GM18526 (cell line): ENCODE data around the gene SPINK4.

ENCODE experiments used
- POLR2A ChIP-seq: IDR thresholded peaks from 3 replicates; pipeline ENCODE4 v1.6.1; 2011; ENCODE audit not compliant: insufficient read length; ENCODE audit errors: extremely low read depth

Gene SPINK4

DNA sequence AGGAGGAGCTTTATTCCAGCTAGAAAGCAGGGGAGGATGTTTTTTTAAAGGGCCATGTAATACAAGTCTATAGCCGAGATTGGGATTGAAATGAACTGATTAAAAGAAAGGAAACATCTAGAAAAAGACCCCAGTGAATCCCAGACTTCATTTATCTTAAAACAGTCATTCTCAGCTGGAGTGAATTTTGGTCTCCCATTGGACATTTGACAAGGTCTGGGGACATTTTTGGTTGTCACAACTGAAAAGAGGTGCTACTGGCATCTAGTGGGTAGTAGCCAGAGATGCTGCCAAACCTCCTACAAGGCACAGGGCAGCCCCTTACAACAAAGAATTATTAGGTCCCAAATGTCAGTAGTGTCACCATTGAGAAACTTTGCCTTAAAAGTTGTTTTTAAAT is 16.3 kb upstream of the SPINK4 start:
- no peak for TF ChIP-seq POLR2A

DNA sequence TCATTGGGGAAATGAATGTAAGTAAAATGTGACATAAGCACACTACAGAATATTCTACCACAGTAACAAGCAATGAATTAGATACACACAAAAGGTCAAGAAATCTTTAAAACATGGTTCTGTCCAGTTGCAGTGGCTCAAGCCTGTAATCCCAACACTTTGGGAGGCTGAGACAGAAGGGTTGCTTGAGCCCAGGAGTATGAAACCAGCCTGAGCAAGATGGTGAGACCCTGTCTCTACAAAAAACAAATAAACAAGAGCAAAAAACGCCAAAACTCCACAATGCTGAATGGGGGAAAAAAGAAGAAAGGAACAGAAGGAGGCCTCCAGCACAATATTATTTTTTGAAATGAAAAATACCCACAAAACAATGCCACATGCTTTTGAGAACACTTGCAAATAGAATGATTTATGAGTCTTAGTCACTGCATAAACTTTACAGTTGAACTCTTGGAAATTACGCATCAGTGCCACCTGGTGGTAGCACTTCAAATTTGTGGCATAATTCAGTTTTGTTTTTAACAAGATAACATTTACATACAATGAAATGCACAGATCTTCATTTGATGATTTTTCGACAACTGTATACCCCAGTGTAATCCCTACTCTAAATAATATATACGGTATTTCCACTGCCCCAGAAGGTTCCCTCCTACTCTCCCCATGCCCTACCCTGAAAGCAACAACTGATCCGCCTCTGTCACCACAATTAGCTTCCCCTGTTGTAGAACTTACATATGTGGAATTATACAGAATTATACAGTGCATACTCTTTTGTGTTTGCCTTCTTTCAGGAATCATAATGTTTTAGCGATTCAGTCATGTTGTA is 14.4 kb upstream of the SPINK4 start:
- TF ChIP-seq POLR2A = no peak

DNA sequence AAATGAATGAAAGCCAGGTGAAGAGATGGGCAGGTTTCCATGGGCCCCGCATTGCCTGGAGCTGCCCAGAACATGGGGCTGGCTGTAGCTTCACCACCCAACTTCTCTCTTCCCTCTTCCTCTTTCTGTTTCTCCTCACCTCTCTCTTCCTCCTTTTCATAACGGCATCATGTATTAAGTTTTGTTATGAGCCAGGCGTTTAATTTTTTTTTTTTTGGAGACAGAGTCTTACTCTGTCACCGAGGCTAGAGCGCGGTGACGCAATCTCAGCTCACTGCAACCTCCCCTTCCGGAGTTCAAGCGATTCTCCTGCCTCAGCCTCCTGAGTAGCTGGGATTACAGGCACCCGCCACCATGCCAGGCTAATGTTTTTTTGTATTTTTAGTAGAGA is 13.0 kb upstream of the SPINK4 start:
- no peak for TF ChIP-seq POLR2A

DNA sequence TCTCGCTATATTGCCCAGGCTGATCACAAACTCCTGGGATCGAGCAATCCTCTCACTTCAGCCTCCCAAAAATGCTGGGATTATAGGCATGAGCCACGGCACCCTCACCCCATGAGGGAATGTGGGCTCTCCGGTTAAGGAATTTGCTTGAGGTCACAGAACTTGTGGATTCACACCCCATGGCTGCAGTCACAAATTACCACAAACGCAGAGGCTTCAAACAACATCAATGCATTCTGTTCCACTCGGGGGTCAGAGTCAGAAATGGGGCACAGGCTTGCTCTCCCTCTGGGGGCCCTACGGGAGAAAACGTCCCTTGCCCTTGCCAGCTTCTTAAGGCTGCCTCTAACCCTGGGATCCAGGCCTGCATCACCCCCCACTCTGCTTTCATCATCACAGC is 12.2 kb upstream of the SPINK4 start:
- no peak for TF ChIP-seq POLR2A

DNA sequence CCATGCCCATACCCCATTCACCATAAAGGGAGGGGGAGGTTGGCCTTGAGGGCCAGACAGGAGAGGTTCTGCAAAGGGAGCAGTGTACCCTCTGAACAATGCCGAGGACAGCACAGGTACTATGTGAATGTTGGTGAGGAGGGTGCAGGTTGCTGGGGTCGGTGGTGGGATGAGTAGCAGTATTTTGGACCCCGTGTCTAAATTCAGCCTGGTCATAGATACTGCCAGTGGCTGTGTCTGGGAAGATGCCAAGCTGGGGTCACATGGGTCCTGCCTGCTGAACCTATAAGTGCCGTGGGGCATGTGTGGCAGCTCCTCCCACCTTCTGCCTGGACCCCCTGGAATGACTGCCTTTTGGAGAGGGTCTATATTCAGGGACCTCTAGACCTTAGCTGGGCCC is 11.4 kb upstream of the SPINK4 start:
- TF ChIP-seq POLR2A = no peak

DNA sequence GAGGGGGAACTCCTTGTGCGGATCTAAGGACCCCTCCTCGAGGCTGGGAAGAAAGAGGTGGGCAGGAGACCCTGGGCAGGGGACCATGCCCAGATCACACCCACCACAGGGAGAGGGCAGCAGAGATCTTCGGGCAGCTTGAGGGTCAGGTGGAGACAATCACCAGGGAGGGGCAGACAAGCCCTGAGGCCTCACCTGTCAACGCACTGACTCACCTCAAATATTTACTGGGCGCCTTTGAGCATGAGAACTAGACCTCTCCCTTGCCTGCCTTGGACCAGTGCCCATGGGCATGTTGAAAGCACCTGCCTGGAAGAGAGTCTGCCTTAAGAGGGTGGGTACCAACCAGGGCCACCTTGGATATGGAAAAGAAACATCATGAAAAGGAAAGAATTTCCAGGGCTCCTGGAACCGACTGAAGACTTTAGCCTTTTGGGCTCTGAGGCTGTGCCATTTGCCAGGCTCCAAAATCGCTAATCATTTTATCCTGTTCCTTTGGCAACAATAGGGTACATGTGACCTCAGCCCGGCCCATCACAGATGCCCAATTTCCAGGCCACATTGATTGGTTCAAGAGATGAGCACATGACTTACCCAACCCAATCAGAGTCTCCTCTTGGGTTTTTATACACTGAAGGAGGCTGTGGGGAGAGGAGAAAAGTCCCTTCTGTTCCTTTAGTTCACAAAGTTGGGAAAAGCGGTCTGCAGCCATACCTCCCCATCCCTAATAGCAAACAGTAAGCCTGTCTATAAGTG is 10.4 kb upstream of the SPINK4 start:
- no peak for TF ChIP-seq POLR2A

DNA sequence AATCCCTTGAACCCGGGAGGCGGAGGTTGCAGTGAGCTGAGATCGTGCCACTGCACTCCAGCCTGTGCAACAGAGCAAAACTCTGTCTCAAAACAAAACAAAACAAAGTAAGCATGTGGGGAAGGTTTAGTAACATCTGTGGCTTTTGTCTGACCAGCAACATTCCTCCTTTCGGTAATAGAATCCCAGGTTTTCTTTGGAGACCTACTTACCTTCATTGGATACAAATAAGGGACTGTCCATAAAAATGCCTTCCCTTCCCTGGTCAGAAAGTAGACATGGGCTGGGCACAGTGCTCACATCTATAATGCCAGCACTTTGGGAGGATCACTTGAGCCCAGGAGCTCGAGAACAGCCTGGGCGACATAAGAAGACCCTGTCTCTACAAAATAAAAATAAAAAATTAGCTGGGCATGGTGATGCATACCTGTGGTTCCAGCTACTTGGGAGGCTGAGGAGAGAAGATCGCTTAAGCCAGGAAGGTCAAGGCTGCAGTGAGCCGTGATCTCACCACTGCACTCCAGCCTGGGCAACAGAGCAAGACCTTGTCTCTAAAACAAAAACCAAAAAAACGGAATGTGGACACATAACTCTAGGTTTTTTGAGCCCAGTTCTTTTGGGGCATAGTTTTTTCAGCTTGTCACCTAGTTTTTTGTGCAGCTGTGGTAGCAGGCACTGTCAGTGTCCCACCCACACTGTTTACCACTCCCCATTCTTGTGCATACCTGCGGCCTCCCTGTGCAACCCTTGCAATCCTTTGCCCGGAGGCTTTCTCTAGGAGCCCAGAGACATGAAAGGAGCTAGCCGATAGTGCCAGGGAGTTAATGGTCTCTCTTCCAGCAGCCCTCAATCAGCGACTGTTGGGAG is 9.0 kb upstream of the SPINK4 start:
- TF ChIP-seq POLR2A = no peak

DNA sequence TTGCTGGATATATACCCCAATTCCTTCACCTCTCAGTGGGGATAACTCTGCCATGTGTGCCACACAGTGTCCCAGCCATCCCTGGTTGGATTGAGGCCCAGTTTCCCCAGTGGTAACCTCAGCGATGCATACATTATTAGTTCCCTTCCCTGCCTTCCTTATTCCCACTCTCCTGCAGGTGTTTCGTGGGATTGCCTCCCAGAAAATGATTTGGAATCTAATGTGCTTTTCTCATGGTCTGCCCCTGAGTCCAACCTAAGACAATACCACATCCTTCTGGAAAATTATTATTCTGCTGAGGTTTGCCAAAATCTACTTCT is 8.4 kb upstream of the SPINK4 start:
- no peak for TF ChIP-seq POLR2A

DNA sequence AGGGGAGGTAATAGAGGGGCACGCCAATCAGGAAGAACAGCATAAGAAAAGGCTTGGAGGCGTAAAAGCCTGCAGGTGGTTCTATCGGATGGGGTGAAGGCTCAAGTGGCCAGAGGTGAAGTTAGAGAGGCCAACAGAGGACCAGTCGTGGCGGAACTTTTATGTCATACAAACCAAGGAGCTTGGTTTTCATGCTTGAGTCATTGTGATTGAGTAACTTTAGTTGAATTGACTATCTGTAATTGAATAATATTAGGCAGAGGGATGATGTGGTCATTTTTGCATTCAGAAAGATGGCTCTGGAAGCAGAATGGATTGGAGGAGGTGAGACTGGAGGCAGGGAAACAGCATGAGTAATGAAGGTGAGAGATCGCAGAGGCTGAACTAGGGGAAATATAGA is 7.2 kb upstream of the SPINK4 start:
- TF ChIP-seq POLR2A = no peak

DNA sequence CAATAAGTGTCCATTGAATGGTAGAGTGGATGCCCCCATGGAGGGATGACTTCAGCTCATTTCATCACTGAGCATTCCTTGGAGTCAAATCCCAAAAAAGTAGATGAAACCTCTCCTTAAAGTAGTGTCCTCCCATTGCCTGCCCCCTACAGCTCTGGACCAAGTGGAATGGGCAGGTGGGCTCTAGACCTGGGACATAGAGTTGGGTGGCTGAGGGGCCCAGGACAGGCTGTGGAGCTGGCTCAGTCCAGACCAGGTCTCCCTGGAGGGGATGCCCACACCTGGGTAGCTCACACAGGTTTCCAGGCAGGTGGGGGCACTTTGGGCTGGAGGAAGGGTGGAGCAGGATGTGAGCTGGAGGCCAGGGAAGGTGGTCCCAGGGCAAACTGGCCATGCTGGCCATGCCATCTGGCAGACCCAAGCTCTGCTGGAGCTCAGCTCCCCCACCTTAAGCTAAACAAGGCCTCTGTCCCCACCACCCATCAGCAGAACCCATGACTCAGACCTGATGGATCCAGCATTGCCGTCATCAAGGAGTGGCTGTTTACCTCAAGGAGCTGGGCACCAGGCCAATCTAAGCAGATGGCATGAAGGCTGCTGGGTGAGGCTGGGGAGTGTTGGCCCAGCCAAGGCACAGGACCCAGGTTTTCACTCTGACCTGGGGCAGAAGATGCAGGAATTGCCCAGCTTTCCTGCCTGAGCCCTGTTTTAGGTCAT is 6.2 kb upstream of the SPINK4 start:
- no peak for TF ChIP-seq POLR2A

DNA sequence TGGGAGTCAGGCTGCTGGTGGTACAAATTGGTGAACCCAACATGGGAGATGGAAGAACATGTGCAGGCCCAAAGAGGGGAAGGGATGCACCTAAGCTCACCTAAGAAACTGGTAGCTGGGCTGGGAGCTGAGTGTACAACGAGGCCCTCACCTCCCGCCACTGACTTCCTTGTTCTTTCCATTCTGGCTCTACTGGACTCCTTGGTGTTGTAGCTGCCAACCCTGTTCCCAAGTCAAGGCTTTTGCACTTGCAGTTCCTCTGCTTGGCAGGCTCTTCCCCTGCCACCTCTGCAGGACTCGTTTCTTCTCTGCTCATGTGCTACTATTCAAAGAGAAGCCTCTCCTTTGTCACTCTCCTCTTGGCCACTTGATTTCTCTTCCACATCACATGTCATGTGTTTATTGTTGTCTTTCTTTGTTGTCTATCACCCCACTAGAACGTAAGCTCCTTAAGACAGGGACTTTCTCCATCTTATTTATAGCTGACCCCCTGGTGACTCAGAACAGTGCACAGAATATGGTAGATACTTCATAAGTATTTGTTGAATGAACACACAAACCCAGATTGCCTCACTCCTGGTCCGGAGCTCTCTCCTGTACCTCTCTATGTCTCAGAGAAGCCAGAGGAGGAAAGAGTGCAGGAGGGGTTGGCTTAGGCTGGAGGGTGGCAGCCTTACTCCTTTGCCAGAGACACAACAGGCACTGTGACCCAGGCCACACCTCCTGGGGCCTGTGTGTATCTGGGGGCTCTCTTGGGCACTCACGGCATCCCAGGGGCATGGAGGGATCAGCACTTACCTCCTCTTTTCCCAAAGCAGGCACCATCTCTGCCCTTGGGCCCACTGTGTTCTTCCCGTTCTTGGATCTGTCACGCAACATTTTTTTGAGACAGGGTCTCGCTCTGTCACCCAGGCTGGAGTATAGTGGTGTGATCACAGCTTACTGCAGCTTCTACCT is 5.2 kb upstream of the SPINK4 start:
- no peak for TF ChIP-seq POLR2A

DNA sequence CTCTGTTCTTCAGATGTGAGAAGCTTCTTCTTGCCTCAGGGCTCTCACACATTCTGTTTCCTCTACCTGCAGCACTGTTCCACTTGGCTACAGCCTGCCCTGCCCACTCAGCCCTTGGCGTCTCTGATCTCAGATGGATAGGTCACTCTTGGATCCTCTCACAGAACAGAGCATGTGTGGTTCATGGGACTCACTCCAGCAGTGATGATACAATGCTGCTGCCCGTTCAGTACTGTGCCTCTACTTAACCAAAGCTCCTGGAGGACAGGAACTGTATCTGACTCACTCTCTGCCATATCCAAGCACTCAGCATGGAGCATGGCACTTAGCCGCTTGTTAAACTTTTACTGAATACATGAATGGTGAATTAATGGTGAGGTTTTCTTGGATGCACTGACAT is 3.4 kb upstream of the SPINK4 start:
- TF ChIP-seq POLR2A = no peak

DNA sequence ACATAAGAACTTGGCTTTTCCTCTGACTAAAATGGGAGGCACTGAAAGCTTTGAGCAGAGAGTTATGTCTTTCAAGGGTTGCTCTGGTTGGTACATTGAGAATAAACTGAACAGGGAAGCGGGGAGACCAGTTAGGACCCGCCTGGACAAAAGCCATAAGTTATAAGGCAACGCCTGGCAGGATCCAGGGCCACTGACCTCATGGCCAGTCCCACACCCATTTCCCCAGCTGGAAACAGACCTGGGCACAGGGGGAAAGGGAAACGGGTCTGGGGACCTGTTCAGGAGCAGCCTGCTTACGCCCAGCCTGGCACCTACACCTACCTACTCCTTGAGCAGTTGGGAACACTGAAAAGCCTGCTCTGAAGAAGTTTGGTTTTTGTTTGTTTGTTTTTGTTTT is 1.3 kb downstream of the SPINK4 start:
- no peak for TF ChIP-seq POLR2A

DNA sequence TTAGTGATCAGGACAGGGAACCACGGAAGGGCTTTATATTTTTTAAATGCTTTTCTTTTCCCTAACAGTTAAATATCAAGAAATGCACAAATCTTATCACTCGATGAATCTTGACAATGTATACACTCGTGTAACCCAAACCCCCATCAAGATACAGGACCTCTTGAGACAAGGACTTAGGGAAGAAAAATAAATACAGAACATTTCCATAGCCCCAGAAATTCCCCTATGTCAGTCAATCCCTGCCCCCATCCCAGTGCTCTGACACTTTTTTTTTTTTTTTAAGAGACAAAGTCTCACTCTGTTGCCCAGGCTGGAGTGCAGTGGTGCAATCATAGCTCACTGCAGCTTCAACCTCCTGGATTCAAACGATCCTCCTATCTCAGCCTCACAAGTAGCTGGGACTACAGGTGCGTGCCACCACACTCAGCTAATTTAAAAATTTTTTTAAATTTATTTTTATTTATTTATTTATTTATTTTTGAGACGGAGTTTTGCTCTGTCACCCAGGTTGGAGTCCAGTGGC is 2.7 kb downstream of the SPINK4 start:
- TF ChIP-seq POLR2A = no peak

DNA sequence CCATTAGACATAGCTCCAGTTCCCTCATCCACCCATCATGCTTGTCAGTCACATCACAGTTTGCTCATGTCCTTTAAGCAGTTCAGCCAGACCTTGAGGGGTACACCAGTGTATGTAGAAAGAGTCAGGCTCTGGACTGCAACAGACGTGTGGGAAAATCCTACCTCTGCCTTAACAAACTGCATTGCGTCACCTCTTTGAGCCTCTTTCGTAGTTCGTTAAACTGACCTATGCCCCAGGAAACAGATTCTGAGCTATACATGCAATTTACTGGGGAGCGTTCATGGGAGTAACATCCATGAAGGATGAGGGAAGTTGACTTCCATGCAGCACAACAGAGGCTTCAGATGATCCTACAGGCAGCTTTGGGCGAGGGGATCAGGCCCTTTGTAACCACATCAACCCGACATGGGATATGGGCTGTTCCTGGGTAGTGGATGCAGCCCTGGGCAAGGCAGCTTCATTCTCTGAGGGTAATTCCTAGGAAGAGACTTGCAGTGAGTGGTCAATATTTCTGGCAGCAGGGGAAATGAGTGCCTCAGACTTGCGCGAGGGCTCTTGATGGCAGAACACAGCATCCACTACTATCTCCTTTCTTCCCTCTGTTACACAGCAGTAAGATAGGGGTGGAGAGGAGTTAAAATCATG is 4.3 kb downstream of the SPINK4 start:
- no peak for TF ChIP-seq POLR2A
